IMR-90 (cell line): Measurements from ENCODE around the gene ELF2. TPM values are rescaled to one million over a fixed set of nuclear protein-coding genes. Genes with fewer than 3 reads are reported as not detected.

Source experiments
- ATAC-seq: fragments of 200-7000 bp; cut with Tn5 transposase; 2 replicates; pipeline ENCODE4 v1.9.1; 2020; ENCODE audit warnings: low read depth, mild to moderate bottlenecking, moderate library complexity
- BruUV-seq: library from RNA; stranded (reverse); fragments of 400-500 nt; replicated peaks from 2 replicates; lab custom pipeline; 2021; lab: Mats Ljungman, UMichigan
- CTCF ChIA-PET: fragments of 300-600 bp; formaldehyde crosslinking; extraction: SDS; loops from one replicate; lab custom pipeline; 2021; ENCODE audit warnings: antibody characterized with exemption; lab: Yijun Ruan, JAX
- POLR2A ChIA-PET: fragments of 300-600 bp; sonication (Branson Sonifier 250); formaldehyde crosslinking; loops from one replicate; lab custom pipeline; 2022; ENCODE audit warnings: antibody characterized with exemption; ENCODE audit not compliant: unreplicated experiment; lab: Charles Lee
- DNase-seq: peaks from one replicate; pipeline ENCODE4 v3.0.0; 2013
- H2AFZ ChIP-seq: replicated peaks from 2 replicates; pipeline ENCODE3; 2013; ENCODE audit warnings: low read length, mild to moderate bottlenecking; ENCODE audit not compliant: poor library complexity
- H2AK5ac ChIP-seq: 2 replicates; pipeline ENCODE4 v1.6.1; 2013; ENCODE audit warnings: low read depth, low read length, inconsistent platforms
- H2AK9ac ChIP-seq: replicated peaks from 2 replicates; pipeline ENCODE3; 2013; ENCODE audit warnings: mild to moderate bottlenecking, low read depth, low read length, moderate library complexity; ENCODE audit not compliant: poor library complexity
- H2BK120ac ChIP-seq: 2 replicates; pipeline ENCODE4 v1.6.1; 2013; ENCODE audit warnings: low read depth, low read length, inconsistent platforms
- H2BK15ac ChIP-seq: 3 replicates; pipeline ENCODE4 v1.6.1; 2013; ENCODE audit warnings: low read depth, low read length, inconsistent platforms
- H2BK20ac ChIP-seq: 2 replicates; pipeline ENCODE4 v1.6.1; 2013; ENCODE audit warnings: low read depth, mild to moderate bottlenecking, inconsistent platforms, low read length, moderate library complexity
- H2BK5ac ChIP-seq: 2 replicates; pipeline ENCODE4 v1.6.1; 2013; ENCODE audit warnings: mild to moderate bottlenecking, low read depth, low read length, inconsistent platforms; ENCODE audit not compliant: poor library complexity, severe bottlenecking
- H3K14ac ChIP-seq: replicated peaks from 2 replicates; pipeline ENCODE4 v1.6.1; 2013; ENCODE audit warnings: low read depth, low read length, inconsistent platforms
- H3K18ac ChIP-seq: 2 replicates; pipeline ENCODE4 v1.6.1; 2013; ENCODE audit warnings: low read depth, low read length, control low read depth
- H3K23ac ChIP-seq: 2 replicates; pipeline ENCODE4 v1.6.1; 2013; ENCODE audit warnings: low read depth, low read length, inconsistent platforms
- H3K27ac ChIP-seq: 2 replicates; pipeline ENCODE4 v1.5.1; 2013; ENCODE audit warnings: mild to moderate bottlenecking, control low read depth, low read length; ENCODE audit not compliant: insufficient read depth
- H3K27me3 ChIP-seq: 2 replicates; pipeline ENCODE4 v1.6.1; 2013; ENCODE audit warnings: low read length; ENCODE audit not compliant: control insufficient read depth, insufficient read depth
- H3K36me3 ChIP-seq: 2 replicates; pipeline ENCODE4 v1.6.1; 2013; ENCODE audit warnings: low read length, mixed read lengths; ENCODE audit not compliant: control insufficient read depth, insufficient read depth
- H3K4ac ChIP-seq: 2 replicates; pipeline ENCODE4 v1.6.1; 2013; ENCODE audit warnings: low read depth, low read length, inconsistent platforms
- H3K4me1 ChIP-seq: 2 replicates; pipeline ENCODE4 v1.6.1; 2013; ENCODE audit warnings: low read length, mixed read lengths; ENCODE audit not compliant: control insufficient read depth, insufficient read depth
- H3K4me2 ChIP-seq: 2 replicates; pipeline ENCODE4 v1.6.1; 2013; ENCODE audit warnings: low read depth, mild to moderate bottlenecking, control low read depth, low read length, moderate library complexity
- H3K4me3 ChIP-seq: 2 replicates; pipeline ENCODE4 v1.5.1; 2013; ENCODE audit warnings: low read depth, mild to moderate bottlenecking, control low read depth, low read length, moderate library complexity; ENCODE audit not compliant: insufficient read depth
- H3K56ac ChIP-seq: 2 replicates; pipeline ENCODE4 v1.6.1; 2013; ENCODE audit warnings: low read length, inconsistent platforms; ENCODE audit not compliant: insufficient read depth; ENCODE audit errors: extremely low read depth
- H3K79me1 ChIP-seq, 2 experiments: 2 replicates each; pipeline ENCODE4 v1.6.1; 2013; ENCODE audit warnings: low read length in 2 of 2, inconsistent platforms in 1 of 2, low read depth in 1 of 2
- H3K9ac ChIP-seq: 2 replicates; pipeline ENCODE4 v1.6.1; 2013; ENCODE audit warnings: low read depth, low read length, control low read depth
- H3K9me1 ChIP-seq: 2 replicates; pipeline ENCODE4 v1.6.1; 2013; ENCODE audit warnings: low read length, inconsistent platforms; ENCODE audit not compliant: insufficient read depth
- H3K9me3 ChIP-seq: 2 replicates; pipeline ENCODE4 v1.6.1; 2013; ENCODE audit warnings: low read length; ENCODE audit not compliant: control insufficient read depth, insufficient read depth
- H4K20me1 ChIP-seq: 2 replicates; pipeline ENCODE4 v1.6.1; 2013; ENCODE audit warnings: low read length, inconsistent platforms; ENCODE audit not compliant: insufficient read depth
- H4K5ac ChIP-seq: 2 replicates; pipeline ENCODE4 v1.6.1; 2013; ENCODE audit warnings: mild to moderate bottlenecking, low read depth, low read length, control low read depth
- H4K8ac ChIP-seq, 2 experiments: 2 replicates each; pipeline ENCODE4 v1.6.1; 2013; ENCODE audit warnings: low read depth in 2 of 2, low read length in 2 of 2, control low read depth in 1 of 2, inconsistent platforms in 1 of 2
- H4K91ac ChIP-seq: 2 replicates; pipeline ENCODE4 v1.6.1; 2013; ENCODE audit warnings: low read depth, low read length, inconsistent platforms; ENCODE audit not compliant: insufficient read depth
- BHLHE40 ChIP-seq: fragments of 150-350 bp; IDR thresholded peaks from 2 replicates; pipeline ENCODE4 v1.6.1; 2016; ENCODE audit warnings: mild to moderate bottlenecking, low read depth, low read length
- CEBPB ChIP-seq: IDR thresholded peaks from 2 replicates; pipeline ENCODE4 v1.6.1; 2012; ENCODE audit warnings: low read depth, low read length, improper control_type of control experiment
- CHD1 ChIP-seq: IDR thresholded peaks from 2 replicates; pipeline ENCODE4 v1.6.1; 2012; ENCODE audit warnings: low read depth, low read length, improper control_type of control experiment
- FOS ChIP-seq: fragments of 150-350 bp; IDR thresholded peaks from 2 replicates; pipeline ENCODE4 v1.6.1; 2016; ENCODE audit warnings: low read depth, low read length
- MAFK ChIP-seq: IDR thresholded peaks from 2 replicates; pipeline ENCODE4 v1.6.1; 2012; ENCODE audit warnings: low read depth, low read length, improper control_type of control experiment
- MAZ ChIP-seq: IDR thresholded peaks from 2 replicates; pipeline ENCODE4 v1.6.1; 2012; ENCODE audit warnings: low read depth, mild to moderate bottlenecking, low read length, improper control_type of control experiment, moderate library complexity, borderline replicate concordance
- MXI1 ChIP-seq: IDR thresholded peaks from 2 replicates; pipeline ENCODE4 v1.6.1; 2012; ENCODE audit warnings: low read depth, mild to moderate bottlenecking, low read length, moderate library complexity, borderline replicate concordance
- NFE2L2 ChIP-seq: fragments of 150-350 bp; IDR thresholded peaks from 2 replicates; pipeline ENCODE4 v1.6.1; 2016; ENCODE audit warnings: low read depth, mild to moderate bottlenecking, low read length
- POLR2A ChIP-seq: IDR thresholded peaks from 2 replicates; pipeline ENCODE4 v1.6.1; 2012; ENCODE audit warnings: mild to moderate bottlenecking, low read depth, low read length
- RAD21 ChIP-seq: IDR thresholded peaks from 2 replicates; pipeline ENCODE4 v1.6.1; 2012; ENCODE audit warnings: low read length, improper control_type of control experiment
- RCOR1 ChIP-seq: IDR thresholded peaks from 2 replicates; pipeline ENCODE4 v1.6.1; 2012; ENCODE audit warnings: mild to moderate bottlenecking, low read length, improper control_type of control experiment; ENCODE audit not compliant: insufficient replicate concordance
- RFX5 ChIP-seq: IDR thresholded peaks from 2 replicates; pipeline ENCODE4 v1.8.0; 2012; ENCODE audit warnings: low read depth, mild to moderate bottlenecking, low read length, moderate library complexity
- SMC3 ChIP-seq: fragments of 150-350 bp; IDR thresholded peaks from 2 replicates; pipeline ENCODE4 v1.6.1; 2016; ENCODE audit warnings: low read depth, mild to moderate bottlenecking, antibody characterized with exemption, low read length, moderate library complexity
- WGBS, 2 experiments: methylation state at CpG; one replicate each; pipeline versions ENCODE4 v1.1.5 to v1.1.7; 2013; ENCODE audit warnings: missing lambda C conversion rate in 2 of 2; ENCODE audit not compliant: insufficient read length in 1 of 2; ENCODE audit errors: extremely low coverage in 2 of 2; 5-methylcytosine and 5-hydroxymethylcytosine counted together
- dilution Hi-C: fragments of 300-500 bp; cut with HindIII; formaldehyde crosslinking; loops from one replicate; pipeline ENCODE4 v1.14.3; 2018; ENCODE audit warnings: low sequenced_read_pairs; ENCODE audit not compliant: unreplicated experiment
- in situ Hi-C: fragments of 300-500 bp; cut with MboI; formaldehyde crosslinking; loops from 3 replicates; pipeline ENCODE4 v1.14.3; 2019; ENCODE audit warnings: low sequenced_read_pairs, inconsistent platforms, mixed read lengths
- intact Hi-C: fragments of 100-400 bp; cut with micrococcal nuclease; formaldehyde crosslinking; loops from 2 replicates; pipeline ENCODE4 v1.10.0; 2022
- polyA plus RNA-seq, 3 experiments: library from polyadenylated mRNA; depleted of rRNA; stranded (reverse); fragments of >200 nt; gene quantifications; 2 replicates each; pipeline ENCODE4 v1.2.3, GENCODE V29; 2012; ENCODE audit warnings: low replicate concordance in 1 of 3
- total RNA-seq: library from RNA; depleted of rRNA; stranded (reverse); fragments of >200 nt; gene quantifications from 2 replicates; pipeline ENCODE4 v1.2.3, GENCODE V29; 2012
- TF ChIP-seq, protein P1 (sequence below): conservative IDR thresholded peaks from 2 replicates; pipeline ENCODE4 v1.5.1; 2012; ENCODE audit warnings: mild to moderate bottlenecking, low read depth, low read length, improper control_type of control experiment
- TF ChIP-seq, protein P2 (sequence below): fragments of 150-350 bp; IDR thresholded peaks from 2 replicates; pipeline ENCODE4 v1.6.1; 2016; ENCODE audit warnings: low read depth, mild to moderate bottlenecking, low read length, moderate library complexity, borderline replicate concordance
- TF ChIP-seq, protein P3 (sequence below): fragments of 150-350 bp; IDR thresholded peaks from 2 replicates; pipeline ENCODE4 v1.6.1; 2017; ENCODE audit warnings: mild to moderate bottlenecking, antibody characterized with exemption, low read length, low read depth

ELF2 gene
- total and polyA plus RNA-seq, 2 of the 4 experiments (the other 2 are of a cell fraction) = 14.5 to 42.3 TPM

DNA sequence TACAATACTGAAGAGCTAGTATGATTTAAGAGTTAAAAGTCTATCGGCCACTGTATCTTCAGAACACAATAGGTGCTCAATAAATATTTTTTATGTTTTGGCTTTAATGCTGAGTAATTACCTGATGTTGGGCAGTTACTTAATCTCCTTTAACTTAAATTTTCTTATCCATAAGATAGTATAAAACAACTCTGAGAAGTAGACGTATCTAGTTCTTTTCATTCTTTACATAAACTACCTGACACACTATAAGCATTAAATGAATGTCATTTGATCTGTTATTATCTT is 22.9 kb downstream of the ELF2 start:
- ChIA-PET CTCF (interaction anchor here (1.8 kb wide), 1 partner anchor 14 kb away, joined by 7 read pairs; no protein-coding TSS in a partner anchor), POLR2A (no interaction called here)
- ATAC-seq = no peak
- H3K4ac ChIP-seq = no peak overlapping the region
- H4K91ac ChIP-seq = no peak overlapping the region
- H3K36me3 ChIP-seq = no peaks in the 10 kb centered on the region
- no peak overlapping the region for H2BK20ac ChIP-seq
- no peak overlapping the region for H3K18ac ChIP-seq
- intact Hi-C loops (no loop called here), in situ Hi-C loops (no loop called here), dilution Hi-C loops (no loop called here)
- peaks cover 7% of the 10 kb centered on the region for H3K4me1 ChIP-seq
- H3K14ac ChIP-seq = 0 out of 2 replicates have a peak overlapping the region, but pooled peaks have one; percentile 57
- H3K9ac ChIP-seq = no peak overlapping the region
- no peak for DNase-seq
- H2BK15ac ChIP-seq = no peak overlapping the region
- H2AK9ac ChIP-seq = no peak overlapping the region
- peaks cover 22% of the 10 kb centered on the region; the same call in 1 of the 2 replicates for H4K20me1 ChIP-seq
- no peak for TF ChIP-seq POLR2A
- no peak for TF ChIP-seq MXI1
- TF ChIP-seq MAFK = no peak
- TF ChIP-seq, protein P1, sequence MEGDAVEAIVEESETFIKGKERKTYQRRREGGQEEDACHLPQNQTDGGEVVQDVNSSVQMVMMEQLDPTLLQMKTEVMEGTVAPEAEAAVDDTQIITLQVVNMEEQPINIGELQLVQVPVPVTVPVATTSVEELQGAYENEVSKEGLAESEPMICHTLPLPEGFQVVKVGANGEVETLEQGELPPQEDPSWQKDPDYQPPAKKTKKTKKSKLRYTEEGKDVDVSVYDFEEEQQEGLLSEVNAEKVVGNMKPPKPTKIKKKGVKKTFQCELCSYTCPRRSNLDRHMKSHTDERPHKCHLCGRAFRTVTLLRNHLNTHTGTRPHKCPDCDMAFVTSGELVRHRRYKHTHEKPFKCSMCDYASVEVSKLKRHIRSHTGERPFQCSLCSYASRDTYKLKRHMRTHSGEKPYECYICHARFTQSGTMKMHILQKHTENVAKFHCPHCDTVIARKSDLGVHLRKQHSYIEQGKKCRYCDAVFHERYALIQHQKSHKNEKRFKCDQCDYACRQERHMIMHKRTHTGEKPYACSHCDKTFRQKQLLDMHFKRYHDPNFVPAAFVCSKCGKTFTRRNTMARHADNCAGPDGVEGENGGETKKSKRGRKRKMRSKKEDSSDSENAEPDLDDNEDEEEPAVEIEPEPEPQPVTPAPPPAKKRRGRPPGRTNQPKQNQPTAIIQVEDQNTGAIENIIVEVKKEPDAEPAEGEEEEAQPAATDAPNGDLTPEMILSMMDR = no peak
- no peak for TF ChIP-seq RFX5
- no peak for TF ChIP-seq RCOR1
- TF ChIP-seq CEBPB = no peak
- TF ChIP-seq, protein P2, sequence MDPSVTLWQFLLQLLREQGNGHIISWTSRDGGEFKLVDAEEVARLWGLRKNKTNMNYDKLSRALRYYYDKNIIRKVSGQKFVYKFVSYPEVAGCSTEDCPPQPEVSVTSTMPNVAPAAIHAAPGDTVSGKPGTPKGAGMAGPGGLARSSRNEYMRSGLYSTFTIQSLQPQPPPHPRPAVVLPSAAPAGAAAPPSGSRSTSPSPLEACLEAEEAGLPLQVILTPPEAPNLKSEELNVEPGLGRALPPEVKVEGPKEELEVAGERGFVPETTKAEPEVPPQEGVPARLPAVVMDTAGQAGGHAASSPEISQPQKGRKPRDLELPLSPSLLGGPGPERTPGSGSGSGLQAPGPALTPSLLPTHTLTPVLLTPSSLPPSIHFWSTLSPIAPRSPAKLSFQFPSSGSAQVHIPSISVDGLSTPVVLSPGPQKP = no peak
- no peak for TF ChIP-seq NFE2L2
- no peak for TF ChIP-seq FOS
- TF ChIP-seq CHD1 = no peak
- TF ChIP-seq MAZ = no peak
- TF ChIP-seq RAD21 = no peak
- TF ChIP-seq, protein P3, sequence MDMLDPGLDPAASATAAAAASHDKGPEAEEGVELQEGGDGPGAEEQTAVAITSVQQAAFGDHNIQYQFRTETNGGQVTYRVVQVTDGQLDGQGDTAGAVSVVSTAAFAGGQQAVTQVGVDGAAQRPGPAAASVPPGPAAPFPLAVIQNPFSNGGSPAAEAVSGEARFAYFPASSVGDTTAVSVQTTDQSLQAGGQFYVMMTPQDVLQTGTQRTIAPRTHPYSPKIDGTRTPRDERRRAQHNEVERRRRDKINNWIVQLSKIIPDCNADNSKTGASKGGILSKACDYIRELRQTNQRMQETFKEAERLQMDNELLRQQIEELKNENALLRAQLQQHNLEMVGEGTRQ = no peak
- no peak for TF ChIP-seq BHLHE40
- no peak for TF ChIP-seq SMC3
- no peak overlapping the region for H4K8ac ChIP-seq
- H4K5ac ChIP-seq = no peak overlapping the region
- H3K79me1 ChIP-seq = peaks cover 15 to 37% of the 10 kb centered on the region in 2 experiments
- H2AK5ac ChIP-seq = no peak overlapping the region
- H3K9me3 ChIP-seq = no peaks in the 10 kb centered on the region
- H2AFZ ChIP-seq = no peak overlapping the region
- no peak overlapping the region for H3K27ac ChIP-seq
- H2BK120ac ChIP-seq = no peak overlapping the region
- no CpG with 5 or more reads among the region's 2 CpGs for WGBS, 2 experiments
- no peak overlapping the region for H3K4me3 ChIP-seq
- no peak overlapping the region for H3K56ac ChIP-seq
- BruUV-seq = no TSS peak
- no peak overlapping the region for H2BK5ac ChIP-seq
- H3K23ac ChIP-seq = no peak overlapping the region
- H3K4me2 ChIP-seq = peak overlapping the region; percentile 8; the same call in 1 of the 2 replicates
- peaks cover 4% of the 10 kb centered on the region for H3K9me1 ChIP-seq
- no peaks in the 10 kb centered on the region for H3K27me3 ChIP-seq
